IPS-15b (cell line): ENCODE data around the gene CTXND1.

ENCODE experiments used
- H3K27me3 ChIP-seq: one replicate; pipeline ENCODE4 v1.6.1; 2013; ENCODE audit warnings: low read length; ENCODE audit not compliant: control insufficient read depth, insufficient read depth
- H3K36me3 ChIP-seq: one replicate; pipeline ENCODE4 v1.6.1; 2013; ENCODE audit warnings: low read length; ENCODE audit not compliant: control insufficient read depth, insufficient read depth
- H3K4me1 ChIP-seq: one replicate; pipeline ENCODE4 v1.6.1; 2013; ENCODE audit warnings: mild to moderate bottlenecking, low read length; ENCODE audit not compliant: control insufficient read depth, insufficient read depth
- H3K4me3 ChIP-seq: one replicate; pipeline ENCODE4 v1.5.1; 2013; ENCODE audit warnings: low read depth, low read length
- H3K9ac ChIP-seq: one replicate; pipeline ENCODE4 v1.6.1; 2013; ENCODE audit warnings: low read depth, mild to moderate bottlenecking, low read length
- H3K9me3 ChIP-seq: one replicate; pipeline ENCODE4 v1.6.1; 2013; ENCODE audit warnings: mild to moderate bottlenecking, low read length; ENCODE audit not compliant: control insufficient read depth, insufficient read depth

The CTXND1 gene

DNA sequence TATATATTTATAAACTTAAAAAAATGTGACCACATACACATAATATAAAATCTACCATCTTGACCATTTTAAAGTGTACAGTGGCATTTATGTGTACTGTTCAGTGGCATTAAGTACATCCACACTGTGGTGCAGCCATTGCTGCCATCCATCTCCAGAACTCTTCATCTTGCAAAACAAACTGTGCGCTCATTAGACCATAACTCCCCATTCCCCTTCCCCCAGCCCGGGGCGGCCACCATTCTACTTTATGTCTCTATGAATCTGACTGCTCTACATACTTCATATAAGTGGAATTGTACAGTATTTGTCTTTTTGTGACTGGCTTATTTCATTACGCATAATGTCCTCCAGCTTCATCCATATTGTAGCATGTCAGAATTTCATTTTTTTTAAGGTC, 47.8 kb downstream of the CTXND1 start:
- Histone ChIP-seq H3K36me3 (no peaks in the 10 kb centered on the region), H3K4me1 (peaks cover 4% of the 10 kb centered on the region), H3K9me3 (no peaks in the 10 kb centered on the region), H3K4me3 (no peak overlapping the region), H3K27me3 (no peaks in the 10 kb centered on the region), H3K9ac (no peak overlapping the region)

- H3K9ac ChIP-seq: no peak overlapping the region
- H3K4me1 ChIP-seq: peaks cover 4% of the 10 kb centered on the region
- H3K27me3 ChIP-seq: no peaks in the 10 kb centered on the region
- H3K36me3 ChIP-seq: no peaks in the 10 kb centered on the region
- no peaks in the 10 kb centered on the region for H3K9me3 ChIP-seq
- no peak overlapping the region for H3K4me3 ChIP-seq
These were observed 48.6 kb downstream of the CTXND1 start for GRCh38 chr15:80203361-80203885.

GRCh38 chr15:80202641-80203360, 49.2 kb downstream of the CTXND1 start:
- Histone ChIP-seq H3K9me3 (no peaks in the 10 kb centered on the region), H3K4me1 (peaks cover 6% of the 10 kb centered on the region), H3K9ac (no peak overlapping the region), H3K4me3 (no peak overlapping the region), H3K36me3 (no peaks in the 10 kb centered on the region), H3K27me3 (no peaks in the 10 kb centered on the region)

GRCh38 chr15:80202016-80202315, 50.0 kb downstream of the CTXND1 start:
- H3K4me1 ChIP-seq: peaks cover 6% of the 10 kb centered on the region
- H3K36me3 ChIP-seq: no peaks in the 10 kb centered on the region
- no peaks in the 10 kb centered on the region for H3K27me3 ChIP-seq
- no peak overlapping the region for H3K9ac ChIP-seq
- H3K4me3 ChIP-seq: no peak overlapping the region
- no peaks in the 10 kb centered on the region for H3K9me3 ChIP-seq

- Histone ChIP-seq H3K27me3 (no peaks in the 10 kb centered on the region), H3K36me3 (no peaks in the 10 kb centered on the region), H3K4me1 (peaks cover 6% of the 10 kb centered on the region), H3K4me3 (no peak overlapping the region), H3K9me3 (no peaks in the 10 kb centered on the region), H3K9ac (no peak overlapping the region)
These were observed 50.6 kb downstream of the CTXND1 start for GRCh38 chr15:80201256-80202015.

- Histone ChIP-seq H3K9ac (no peak overlapping the region), H3K4me1 (peaks cover 6% of the 10 kb centered on the region), H3K36me3 (no peaks in the 10 kb centered on the region), H3K27me3 (no peaks in the 10 kb centered on the region), H3K4me3 (no peak overlapping the region), H3K9me3 (no peaks in the 10 kb centered on the region)
These were observed 52.1 kb downstream of the CTXND1 start for GRCh38 chr15:80199869-80200268.

DNA sequence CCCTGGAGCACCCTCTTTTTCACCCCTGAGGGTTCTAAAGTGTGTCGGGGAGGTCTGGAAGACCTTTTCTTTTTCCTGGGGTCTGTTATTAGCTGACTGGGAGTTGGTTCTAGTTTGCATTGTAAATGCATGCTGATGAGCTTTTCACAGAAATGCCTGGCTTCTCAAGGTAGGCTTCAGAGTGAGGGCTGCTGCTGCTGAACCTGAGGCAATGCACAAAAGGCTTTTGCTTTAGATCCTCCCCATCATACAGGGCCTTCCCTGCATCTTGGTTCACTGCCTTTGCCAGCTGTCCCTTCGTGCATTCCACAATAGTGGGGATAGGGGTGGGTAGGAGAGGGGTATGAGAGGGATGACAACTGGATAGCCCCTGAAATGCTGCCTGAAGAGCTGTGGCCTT, 52.6 kb downstream of the CTXND1 start:
- H3K9me3 ChIP-seq: no peaks in the 10 kb centered on the region
- no peaks in the 10 kb centered on the region for H3K36me3 ChIP-seq

DNA sequence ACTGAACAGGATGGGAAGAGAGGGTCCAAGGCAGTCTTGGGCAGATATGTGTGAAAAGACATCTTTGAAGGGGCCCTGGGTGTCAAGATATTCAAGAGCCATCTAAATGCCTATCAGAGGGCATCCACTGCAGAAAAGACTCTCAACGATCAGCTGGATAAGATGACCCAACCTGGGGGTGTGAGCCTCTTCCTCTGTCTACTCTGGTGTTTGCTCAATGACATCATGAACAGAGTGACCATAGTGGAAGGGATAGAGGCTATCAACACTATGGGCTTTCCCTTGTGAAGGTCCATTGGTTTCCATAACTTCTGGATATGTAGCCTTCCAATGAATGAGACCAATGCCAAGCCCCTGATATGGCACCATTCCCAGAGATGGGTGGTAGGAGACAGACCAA, 57.1 kb downstream of the CTXND1 start:
- Histone ChIP-seq H3K9ac (no peak overlapping the region), H3K27me3 (no peaks in the 10 kb centered on the region), H3K9me3 (no peaks in the 10 kb centered on the region), H3K4me3 (no peak overlapping the region), H3K36me3 (no peaks in the 10 kb centered on the region), H3K4me1 (peaks cover 6% of the 10 kb centered on the region)

More for the DNA sequence above, 52.6 kb downstream of the CTXND1 start:
- Histone ChIP-seq H3K4me1 (peaks cover 6% of the 10 kb centered on the region), H3K4me3 (no peak overlapping the region), H3K9ac (no peak overlapping the region), H3K27me3 (no peaks in the 10 kb centered on the region)

DNA sequence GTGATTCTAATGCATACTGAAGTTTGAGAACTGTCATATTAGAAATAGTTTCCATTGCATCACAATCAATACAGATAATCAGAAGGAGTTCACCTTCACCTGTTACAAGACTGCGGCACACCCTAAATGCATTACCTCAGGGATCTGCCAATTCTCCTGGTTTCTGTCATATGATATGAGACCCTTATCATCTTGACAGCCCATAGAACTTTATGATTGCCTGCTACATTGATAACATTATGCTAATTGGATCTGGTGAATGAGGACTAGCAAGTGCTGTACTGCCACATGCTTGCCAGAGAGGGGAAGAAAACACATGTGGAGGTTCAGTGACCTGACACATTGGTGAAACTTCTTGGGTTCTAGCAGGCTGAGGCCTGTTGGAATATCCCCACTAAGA, 57.8 kb downstream of the CTXND1 start:
- no peaks in the 10 kb centered on the region for H3K27me3 ChIP-seq
- no peak overlapping the region for H3K4me3 ChIP-seq
- H3K9ac ChIP-seq: no peak overlapping the region

DNA sequence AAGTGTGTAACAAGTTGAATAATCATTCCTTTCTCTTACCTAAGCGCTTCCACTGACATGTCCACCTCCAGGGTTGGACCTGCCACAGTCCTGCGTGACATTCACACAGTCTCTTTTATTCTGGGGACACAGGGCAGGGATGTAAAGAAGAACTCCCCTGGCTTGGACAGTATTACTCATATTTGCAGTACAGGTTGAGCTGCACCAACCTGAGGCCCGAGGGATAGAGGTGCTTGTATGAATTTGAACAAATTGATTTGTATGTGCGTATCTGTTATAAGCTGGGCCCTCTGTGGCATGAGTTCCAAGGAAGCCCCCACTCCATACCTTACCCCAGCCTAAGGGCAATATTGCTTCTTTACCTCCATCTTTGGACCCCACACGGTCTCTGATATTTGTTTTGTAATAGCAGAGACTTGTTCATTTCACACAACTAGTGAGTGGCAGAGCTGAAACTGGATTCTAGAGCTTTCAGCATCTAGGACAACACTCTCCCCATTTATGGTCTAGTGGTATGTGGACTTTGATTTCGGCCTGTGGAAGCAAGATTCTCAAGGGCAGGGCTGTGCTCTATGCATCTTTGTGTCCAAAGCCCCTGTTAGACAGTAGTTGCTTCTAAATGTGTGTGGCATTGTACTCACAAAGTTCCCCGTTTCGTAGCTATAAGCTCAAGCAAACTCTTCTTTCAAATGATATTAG, 60.0 kb downstream of the CTXND1 start:
- Histone ChIP-seq H3K4me3 (no peak overlapping the region), H3K36me3 (no peaks in the 10 kb centered on the region)

More for the DNA sequence above, 57.8 kb downstream of the CTXND1 start:
- Histone ChIP-seq H3K4me1 (peaks cover 2% of the 10 kb centered on the region), H3K9me3 (no peaks in the 10 kb centered on the region), H3K36me3 (no peaks in the 10 kb centered on the region)

DNA sequence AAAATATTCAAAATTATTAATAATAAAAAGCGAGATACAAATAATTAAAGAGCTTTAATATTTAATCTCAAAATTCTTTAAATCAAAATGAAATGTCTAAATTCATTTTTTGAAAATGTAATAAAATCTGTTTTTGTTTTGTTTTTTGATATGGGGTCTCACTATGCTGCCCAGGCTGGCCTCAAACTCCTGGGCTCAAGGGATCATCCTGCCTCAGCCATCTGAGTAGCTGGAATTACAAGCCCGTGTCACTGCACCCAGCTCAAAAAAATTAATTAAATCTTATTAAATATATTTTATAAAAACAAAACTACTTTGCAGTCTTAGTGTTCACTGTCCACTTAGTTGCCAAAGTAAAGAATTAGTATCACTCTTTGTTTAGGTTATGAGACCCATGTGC, 60.8 kb downstream of the CTXND1 start:
- Histone ChIP-seq H3K4me1 (no peaks in the 10 kb centered on the region), H3K9me3 (no peaks in the 10 kb centered on the region), H3K27me3 (no peaks in the 10 kb centered on the region), H3K36me3 (no peaks in the 10 kb centered on the region), H3K9ac (no peak overlapping the region), H3K4me3 (no peak overlapping the region)

More for the DNA sequence above, 60.0 kb downstream of the CTXND1 start:
- Histone ChIP-seq H3K9me3 (no peaks in the 10 kb centered on the region), H3K9ac (no peak overlapping the region), H3K27me3 (no peaks in the 10 kb centered on the region), H3K4me1 (no peaks in the 10 kb centered on the region)
